HEK293 (cell line): ENCODE measurements around the gene HDAC10.
A peak's percentile ranks its signal among the peaks of the same experiment; 100 is the strongest.

Experiments used
- CTCF ChIA-PET: fragments of 350-600 bp; formaldehyde crosslinking; extraction: SDS; loops from one replicate; lab custom pipeline; 2021; ENCODE audit warnings: antibody characterized with exemption; lab: Yijun Ruan, JAX
- POLR2A ChIA-PET: fragments of 300-600 bp; formaldehyde crosslinking; extraction: SDS; loops from one replicate; lab custom pipeline; 2020; ENCODE audit warnings: antibody characterized with exemption, inconsistent platforms; lab: Yijun Ruan, JAX
- H3K27ac ChIP-seq: fragments of 200-500 bp; sonication (Bioruptor generic); 2 replicates; pipeline ENCODE4 v1.5.1; 2014; ENCODE audit warnings: low read depth, low read length, control low read depth, inconsistent platforms; ENCODE audit errors: extremely low read depth
- H3K36me3 ChIP-seq, 2 experiments: fragments of 200-500 bp in 1 of 2; sonication (Bioruptor generic) in 1 of 2; 1 replicate in 1 of 2; 2 replicates in 1 of 2; pipeline ENCODE4 v1.5.1; 2014 to 2017; ENCODE audit warnings: inconsistent platforms in 2 of 2, low read length in 2 of 2; ENCODE audit not compliant: control insufficient read depth in 2 of 2, insufficient read depth in 1 of 2
- H3K4me1 ChIP-seq: fragments of 200-500 bp; sonication (Bioruptor generic); 2 replicates; pipeline ENCODE4 v1.5.1; 2014; ENCODE audit warnings: mild to moderate bottlenecking, low read length, inconsistent platforms; ENCODE audit not compliant: control insufficient read depth, insufficient read depth
- H3K4me3 ChIP-seq: 2 replicates; pipeline ENCODE4 v1.5.1; 2011; ENCODE audit warnings: low read depth, mild to moderate bottlenecking, control low read depth, low read length, moderate library complexity
- H3K9me3 ChIP-seq: fragments of 200-500 bp; sonication (Bioruptor generic); 2 replicates; pipeline ENCODE4 v1.5.1; 2014; ENCODE audit warnings: low read depth, low read length, inconsistent platforms; ENCODE audit not compliant: control insufficient read depth, insufficient read depth
- BCL6B ChIP-seq: fragments of 450-650 bp; formaldehyde crosslinking; IDR thresholded peaks from 2 replicates; pipeline ENCODE4 v1.5.1; 2017; ENCODE audit warnings: missing biosample characterization, missing genetic modification characterization
- EGR2 ChIP-seq: fragments of 450-650 bp; formaldehyde crosslinking; IDR thresholded peaks from 2 replicates; pipeline ENCODE4 v1.5.1; 2016; ENCODE audit warnings: low read depth, missing biosample characterization, missing genetic modification characterization
- GLIS2 ChIP-seq: fragments of 450-650 bp; formaldehyde crosslinking; IDR thresholded peaks from 2 replicates; pipeline ENCODE4 v1.5.1; 2016; ENCODE audit warnings: missing biosample characterization, missing genetic modification characterization
- HOXC10 ChIP-seq: sonication (generic); formaldehyde crosslinking; IDR thresholded peaks from 2 replicates; pipeline ENCODE4 v1.8.1; 2023; ENCODE audit warnings: mild to moderate bottlenecking, missing genetic modification reagents
- IKZF3 ChIP-seq: fragments of 450-650 bp; IDR thresholded peaks from 2 replicates; pipeline ENCODE4 v1.5.0; 2018; ENCODE audit warnings: missing biosample characterization, mild to moderate bottlenecking, missing genetic modification characterization, moderate library complexity
- KLF1 ChIP-seq: fragments of 450-650 bp; formaldehyde crosslinking; IDR thresholded peaks from 2 replicates; pipeline ENCODE4 v1.5.1; 2016; ENCODE audit warnings: missing biosample characterization, missing genetic modification characterization
- KLF9 ChIP-seq: fragments of 450-650 bp; formaldehyde crosslinking; IDR thresholded peaks from 2 replicates; pipeline ENCODE4 v1.5.1; 2016; ENCODE audit warnings: missing biosample characterization, missing genetic modification characterization, low read depth
- ZBTB1 ChIP-seq: fragments of 450-650 bp; formaldehyde crosslinking; IDR thresholded peaks from 2 replicates; pipeline ENCODE4 v1.5.1; 2016; ENCODE audit warnings: missing biosample characterization, missing genetic modification characterization
- ZFHX2 ChIP-seq: fragments of 450-650 bp; formaldehyde crosslinking; conservative IDR thresholded peaks from 2 replicates; pipeline ENCODE4 v1.5.1; 2016; ENCODE audit warnings: missing biosample characterization, missing genetic modification characterization
- ZNF184 ChIP-seq: fragments of 450-650 bp; IDR thresholded peaks from 2 replicates; pipeline ENCODE4 v1.5.1; 2018; ENCODE audit warnings: missing biosample characterization, mild to moderate bottlenecking, missing genetic modification characterization
- ZNF2 ChIP-seq: fragments of 450-650 bp; formaldehyde crosslinking; IDR thresholded peaks from 2 replicates; pipeline ENCODE4 v1.5.1; 2016; ENCODE audit warnings: missing biosample characterization, missing genetic modification characterization
- ZNF266 ChIP-seq: fragments of 450-650 bp; formaldehyde crosslinking; IDR thresholded peaks from 2 replicates; pipeline ENCODE4 v1.5.1; 2016; ENCODE audit warnings: missing biosample characterization, missing genetic modification characterization, low read depth
- ZNF548 ChIP-seq: fragments of 450-650 bp; formaldehyde crosslinking; IDR thresholded peaks from 2 replicates; pipeline ENCODE4 v1.5.1; 2016; ENCODE audit warnings: missing biosample characterization, missing genetic modification characterization
- ZNF670 ChIP-seq: fragments of 450-650 bp; formaldehyde crosslinking; IDR thresholded peaks from 2 replicates; pipeline ENCODE4 v1.5.1; 2016; ENCODE audit warnings: missing biosample characterization, missing genetic modification characterization, low read depth
- ZNF707 ChIP-seq: fragments of 450-650 bp; formaldehyde crosslinking; IDR thresholded peaks from 2 replicates; pipeline ENCODE4 v1.5.1; 2016; ENCODE audit warnings: missing biosample characterization, missing genetic modification characterization
- ZNF768 ChIP-seq: fragments of 450-650 bp; formaldehyde crosslinking; IDR thresholded peaks from 2 replicates; pipeline ENCODE4 v1.5.1; 2018; ENCODE audit warnings: missing biosample characterization, mild to moderate bottlenecking, missing genetic modification characterization
- ZNF776 ChIP-seq: fragments of 450-650 bp; formaldehyde crosslinking; IDR thresholded peaks from 2 replicates; pipeline ENCODE4 v1.5.0; 2017; ENCODE audit warnings: missing biosample characterization, missing genetic modification characterization, borderline replicate concordance
- ZSCAN30 ChIP-seq: fragments of 450-650 bp; IDR thresholded peaks from 2 replicates; pipeline ENCODE4 v1.5.1; 2018; ENCODE audit warnings: missing biosample characterization, mild to moderate bottlenecking, missing genetic modification characterization, moderate library complexity
- TF ChIP-seq, protein P1 (sequence below): fragments of 450-650 bp; formaldehyde crosslinking; IDR thresholded peaks from 2 replicates; pipeline ENCODE4 v1.5.1; 2016; ENCODE audit warnings: missing biosample characterization, missing genetic modification characterization
- TF ChIP-seq, protein P2 (sequence below): fragments of 450-650 bp; formaldehyde crosslinking; optimal IDR thresholded peaks from 2 replicates; pipeline ENCODE3; 2016; ENCODE audit warnings: missing biosample characterization, mild to moderate bottlenecking, missing genetic modification characterization

Gene HDAC10

GRCh38 chr22:50216055-50216683 lies 34.9 kb downstream of the HDAC10 start:
- ChIA-PET CTCF (interaction anchor here (2.4 kb wide), 1 partner anchor 67 kb away, joined by 6 read pairs; no protein-coding TSS in a partner anchor), POLR2A (interaction anchor here (0.6 to 0.7 kb wide), 3 partner anchors 15 to 448 kb away, joined by 3 to 8 read pairs (median 8); no protein-coding TSS in a partner anchor)
- H3K4me1 ChIP-seq: peaks cover 2% of the 10 kb centered on the region; the same call in 1 of the 2 replicates
- H3K9me3 ChIP-seq: no peaks in the 10 kb centered on the region
- no peak overlapping the region for H3K4me3 ChIP-seq
- peaks cover 33 to 97% of the 10 kb centered on the region in 2 experiments for H3K36me3 ChIP-seq
- H3K27ac ChIP-seq: no peak overlapping the region
- TF ChIP-seq, protein P1, sequence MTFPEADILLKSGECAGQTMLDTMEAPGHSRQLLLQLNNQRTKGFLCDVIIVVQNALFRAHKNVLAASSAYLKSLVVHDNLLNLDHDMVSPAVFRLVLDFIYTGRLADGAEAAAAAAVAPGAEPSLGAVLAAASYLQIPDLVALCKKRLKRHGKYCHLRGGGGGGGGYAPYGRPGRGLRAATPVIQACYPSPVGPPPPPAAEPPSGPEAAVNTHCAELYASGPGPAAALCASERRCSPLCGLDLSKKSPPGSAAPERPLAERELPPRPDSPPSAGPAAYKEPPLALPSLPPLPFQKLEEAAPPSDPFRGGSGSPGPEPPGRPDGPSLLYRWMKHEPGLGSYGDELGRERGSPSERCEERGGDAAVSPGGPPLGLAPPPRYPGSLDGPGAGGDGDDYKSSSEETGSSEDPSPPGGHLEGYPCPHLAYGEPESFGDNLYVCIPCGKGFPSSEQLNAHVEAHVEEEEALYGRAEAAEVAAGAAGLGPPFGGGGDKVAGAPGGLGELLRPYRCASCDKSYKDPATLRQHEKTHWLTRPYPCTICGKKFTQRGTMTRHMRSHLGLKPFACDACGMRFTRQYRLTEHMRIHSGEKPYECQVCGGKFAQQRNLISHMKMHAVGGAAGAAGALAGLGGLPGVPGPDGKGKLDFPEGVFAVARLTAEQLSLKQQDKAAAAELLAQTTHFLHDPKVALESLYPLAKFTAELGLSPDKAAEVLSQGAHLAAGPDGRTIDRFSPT (tag by site-specific recombination): peak; percentile 34; the same call in 1 of the 2 replicates
- no peak for TF ChIP-seq ZNF548 (tag by site-specific recombination)
- TF ChIP-seq BCL6B (tag by site-specific recombination): no peak
- TF ChIP-seq ZNF2 (tag by site-specific recombination): no peak

- POLR2A ChIA-PET: interaction anchor here (0.6 to 0.7 kb wide), 2 partner anchors 57 to 449 kb away, joined by 3 to 8 read pairs; no protein-coding TSS in a partner anchor
- Histone ChIP-seq H3K36me3 (peaks cover 33 to 97% of the 10 kb centered on the region in 2 experiments), H3K9me3 (no peaks in the 10 kb centered on the region), H3K27ac (no peak overlapping the region), H3K4me1 (peaks cover 2% of the 10 kb centered on the region; the same call in 1 of the 2 replicates)
- CTCF ChIA-PET: interaction anchor here (2.4 kb wide), 1 partner anchor 66 kb away, joined by 6 read pairs; no protein-coding TSS in a partner anchor
- peak; percentile 48; the same call in 1 of the 2 replicates for TF ChIP-seq ZFHX2 (tag by site-specific recombination)
- TF ChIP-seq KLF1 (tag by site-specific recombination): peak; percentile 82
- TF ChIP-seq EGR2: 0 out of 2 replicates have a peak, but pooled peaks have one; percentile 31
- no peak for TF ChIP-seq ZNF670 (tag by site-specific recombination)
- no peak for TF ChIP-seq ZNF707 (tag by site-specific recombination)
- TF ChIP-seq, protein P1 (tag by site-specific recombination): peak; percentile 81
- 0 out of 2 replicates have a peak, but pooled peaks have one; percentile 31 for TF ChIP-seq GLIS2
- TF ChIP-seq, all 188 proteins: peak for 5
- no peak overlapping the region for H3K4me3 ChIP-seq
Measured at GRCh38 chr22:50215297-50216054, 35.6 kb downstream of the HDAC10 start.

GRCh38 chr22:50213263-50213662 lies 37.8 kb downstream of the HDAC10 start:
- POLR2A ChIA-PET: interaction anchor here (1.4 kb wide), 1 partner anchor 12 kb away, joined by 3 read pairs; no protein-coding TSS in a partner anchor
- Histone ChIP-seq H3K9me3 (no peaks in the 10 kb centered on the region), H3K4me1 (no peaks in the 10 kb centered on the region), H3K27ac (no peak overlapping the region), H3K4me3 (no peak overlapping the region), H3K36me3 (peaks cover 33 to 92% of the 10 kb centered on the region in 2 experiments)
- CTCF ChIA-PET: interaction anchor here (1.3 kb wide), 1 partner anchor 313 kb away, joined by 4 read pairs; no protein-coding TSS in a partner anchor
- TF ChIP-seq HOXC10 (CRISPR knock-in tag) (no peak), ZNF184 (tag by site-specific recombination) (no peak), BCL6B (tag by site-specific recombination) (no peak), ZFHX2 (tag by site-specific recombination) (no peak), IKZF3 (no peak), ZNF266 (tag by site-specific recombination) (no peak), ZNF768 (tag by site-specific recombination) (no peak), ZNF776 (no peak), ZSCAN30 (no peak), ZBTB1 (tag by site-specific recombination) (no peak), KLF9 (tag by site-specific recombination) (no peak)
- TF ChIP-seq, protein P2, sequence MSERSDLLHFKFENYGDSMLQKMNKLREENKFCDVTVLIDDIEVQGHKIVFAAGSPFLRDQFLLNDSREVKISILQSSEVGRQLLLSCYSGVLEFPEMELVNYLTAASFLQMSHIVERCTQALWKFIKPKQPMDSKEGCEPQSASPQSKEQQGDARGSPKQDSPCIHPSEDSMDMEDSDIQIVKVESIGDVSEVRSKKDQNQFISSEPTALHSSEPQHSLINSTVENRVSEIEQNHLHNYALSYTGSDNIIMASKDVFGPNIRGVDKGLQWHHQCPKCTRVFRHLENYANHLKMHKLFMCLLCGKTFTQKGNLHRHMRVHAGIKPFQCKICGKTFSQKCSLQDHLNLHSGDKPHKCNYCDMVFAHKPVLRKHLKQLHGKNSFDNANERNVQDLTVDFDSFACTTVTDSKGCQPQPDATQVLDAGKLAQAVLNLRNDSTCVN (tag by site-specific recombination): no peak
